ENCODE data around the gene PRDM1. TPM values are rescaled to one million over a fixed set of nuclear protein-coding genes. Genes with fewer than 3 reads are reported as not detected.

The PRDM1 gene
- total RNA-seq, 2 donors from 2014 or later, result 16.6 to 25.9 TPM

DNA sequence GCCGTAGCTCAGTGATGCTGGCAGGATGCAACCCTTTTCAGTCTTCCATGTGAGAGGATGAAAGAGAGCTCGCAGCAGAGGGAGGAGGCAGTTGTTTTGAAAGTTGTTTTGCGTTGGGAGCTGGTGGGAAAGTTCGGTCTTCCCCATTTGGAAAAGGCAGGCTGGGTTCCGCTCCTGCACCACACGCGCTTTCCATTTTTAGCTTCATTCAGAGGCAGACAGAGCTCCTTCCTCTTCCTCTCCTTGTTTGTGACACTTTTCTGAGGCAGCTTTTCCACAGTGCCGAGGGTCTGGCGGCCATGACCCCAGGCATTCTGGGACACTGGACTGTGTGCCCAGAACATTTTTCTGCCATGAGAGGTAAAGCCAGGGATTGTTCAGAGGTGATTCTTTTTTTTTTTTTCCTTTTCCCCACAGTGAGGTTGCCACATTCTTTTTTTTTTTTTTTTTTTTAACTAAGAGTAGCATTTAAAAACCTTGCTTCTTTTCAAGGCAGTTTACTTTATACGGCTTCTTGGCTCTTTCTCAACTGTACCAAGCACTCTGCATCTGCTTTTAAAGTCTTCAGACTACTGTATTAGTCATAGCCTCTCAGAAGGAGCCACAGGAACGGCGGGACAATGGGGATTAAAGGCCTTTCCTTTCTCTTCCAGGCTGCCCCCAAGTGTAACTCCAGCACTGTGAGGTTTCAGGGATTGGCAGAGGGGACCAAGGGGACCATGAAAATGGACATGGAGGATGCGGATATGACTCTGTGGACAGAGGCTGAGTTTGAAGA lies 1.6 kb downstream of the PRDM1 start:
- no peak for ATAC-seq
- intact Hi-C loops (cut with DNase I, micrococcal nuclease), result loop anchor here in 1 of 2 donors (10.0 kb wide), 1 partner anchor 93 kb away; no protein-coding TSS in a partner anchor
- peak in 1 of 2 donors; percentile 35 for DNase-seq

DNA sequence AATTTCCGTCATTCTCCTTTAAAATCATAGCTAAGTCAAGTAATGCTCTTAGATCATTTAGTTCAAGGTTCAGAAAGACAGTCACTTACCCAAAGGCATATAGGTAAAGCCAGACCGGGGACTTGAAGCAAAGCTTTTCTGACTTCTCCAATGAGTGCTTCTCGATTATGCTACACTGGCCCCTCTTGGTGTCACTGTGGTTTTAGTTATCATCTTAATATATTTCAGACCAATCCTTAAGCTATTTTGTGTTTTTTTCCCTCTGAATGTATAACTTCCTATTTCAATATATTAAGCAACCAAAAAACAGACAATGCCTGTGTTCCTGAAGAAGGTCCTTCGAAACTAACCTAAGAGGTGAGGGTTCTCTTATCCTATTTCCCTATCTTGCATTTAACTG lies 3.9 kb downstream of the PRDM1 start:
- ATAC-seq (no peak), DNase-seq (no peak)
- intact Hi-C loops (cut with DNase I, micrococcal nuclease), result no loop called here

DNA sequence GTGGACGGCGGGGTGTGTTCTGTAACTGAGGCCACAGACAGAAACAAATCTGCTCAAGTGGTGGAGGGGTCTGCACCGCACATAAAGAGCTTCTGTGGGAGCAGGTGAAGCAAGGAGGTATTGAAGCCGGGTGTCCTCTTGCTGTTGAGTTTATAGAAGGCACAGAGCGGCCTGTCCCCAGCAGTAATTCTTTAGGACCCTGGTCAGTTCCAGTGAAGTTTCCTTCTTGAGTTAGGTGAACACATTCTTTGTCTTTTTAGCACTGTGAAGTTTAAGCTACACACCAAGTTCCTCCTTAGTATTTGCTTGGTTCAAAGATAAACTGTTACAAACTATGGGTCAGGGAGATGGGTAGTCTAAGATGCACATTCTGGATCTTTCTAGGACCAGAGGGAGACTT lies 6.1 kb downstream of the PRDM1 start:
- DNase-seq (no peak), ATAC-seq (no peak)
- intact Hi-C loops (cut with DNase I, micrococcal nuclease), result no loop called here

DNA sequence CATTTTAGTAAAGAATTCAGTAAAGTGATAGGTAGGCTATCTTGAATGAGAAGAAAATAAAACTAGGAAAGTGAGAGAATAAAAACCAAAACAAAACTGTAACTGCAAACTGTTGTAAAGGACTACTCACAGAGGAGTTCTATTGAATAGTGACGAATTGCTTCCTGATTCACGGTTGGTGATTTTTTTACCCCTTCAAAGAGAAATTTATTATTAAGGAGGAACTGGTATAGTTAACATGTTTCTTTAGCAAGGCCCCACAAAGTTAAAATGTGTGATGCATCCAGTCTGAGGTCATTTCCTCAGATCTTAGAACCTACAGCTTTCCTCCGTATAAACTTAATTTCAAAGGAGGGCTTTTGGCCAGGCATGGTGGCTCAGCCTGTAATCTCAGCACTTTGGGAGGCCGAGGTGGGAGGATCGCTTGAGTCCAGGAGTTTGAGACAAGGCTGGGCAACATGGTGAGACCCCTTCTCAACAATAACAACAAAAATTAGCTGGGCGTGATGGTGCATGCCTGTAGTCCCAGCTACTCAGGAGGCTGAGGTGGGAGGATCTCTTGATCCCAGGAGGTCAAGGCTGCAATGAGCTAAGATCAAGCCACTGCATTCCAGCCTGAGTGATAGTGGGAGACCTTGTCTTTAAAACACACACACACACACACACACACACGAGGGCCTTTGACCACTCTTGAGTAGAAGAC lies 8.3 kb downstream of the PRDM1 start:
- ATAC-seq (no peak), DNase-seq (no peak)
- intact Hi-C loops (cut with DNase I, micrococcal nuclease), result no loop called here

DNA sequence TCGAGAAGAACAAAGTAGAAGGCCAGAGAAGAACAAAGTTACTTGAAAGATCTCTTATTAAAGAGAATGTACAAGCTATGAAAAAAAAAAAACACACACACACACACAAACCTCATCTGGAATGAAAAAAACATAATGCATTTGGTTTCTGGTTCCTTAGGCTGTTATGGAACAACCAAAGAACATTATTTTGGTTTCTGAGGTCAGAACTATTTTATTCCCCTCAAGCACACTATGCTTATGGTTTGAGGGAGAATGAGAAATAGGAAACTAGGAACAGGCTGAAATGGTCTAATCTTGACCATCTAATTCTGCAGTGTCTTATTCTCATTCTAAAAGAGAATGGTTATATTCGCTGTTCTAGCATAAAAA lies 8.8 kb downstream of the PRDM1 start:
- no peak for ATAC-seq

DNA sequence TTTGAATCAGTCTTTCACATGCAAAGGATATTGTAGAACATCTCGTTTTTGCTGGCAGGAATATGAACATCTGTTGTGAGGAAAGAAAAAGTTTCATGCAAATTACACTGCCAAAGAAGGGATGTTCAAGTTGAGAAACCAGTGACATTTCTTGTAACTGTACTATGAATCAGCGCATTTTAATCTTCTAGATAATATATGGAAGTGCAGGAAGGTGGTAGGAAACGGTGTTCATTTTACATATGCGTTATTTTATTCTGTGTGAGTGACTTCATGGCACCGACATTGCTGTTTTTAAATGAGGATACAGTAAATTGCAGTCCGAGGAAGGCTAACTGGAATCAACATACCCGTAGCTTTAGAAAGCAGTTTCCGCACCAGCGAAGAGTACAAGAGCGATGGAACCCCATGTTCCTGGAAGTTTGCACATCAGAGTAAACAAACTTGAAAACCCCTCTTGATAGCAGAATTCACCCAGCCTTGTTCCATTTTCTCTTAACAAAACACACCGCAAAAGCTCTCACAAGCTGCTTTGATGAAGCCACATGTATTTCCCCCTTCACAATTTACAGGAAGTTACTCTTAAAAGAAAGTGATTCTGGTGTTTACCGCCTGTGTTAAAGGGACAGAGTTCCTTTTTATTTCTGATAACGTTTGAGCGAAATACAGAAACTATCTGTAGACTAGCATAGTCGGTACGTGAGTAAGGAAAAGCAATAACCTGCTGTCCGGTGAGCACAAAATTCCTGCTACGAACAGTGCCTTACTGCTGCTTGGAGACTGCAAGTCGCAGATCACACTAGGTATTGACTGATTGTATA lies 11.5 kb downstream of the PRDM1 start:
- no peak for DNase-seq
- ATAC-seq, result peak; percentile 60
- intact Hi-C loops (cut with DNase I, micrococcal nuclease), result no loop called here

More for the DNA sequence above, 8.8 kb downstream of the PRDM1 start:
- no peak for DNase-seq
- intact Hi-C loops (cut with DNase I, micrococcal nuclease), result no loop called here

DNA sequence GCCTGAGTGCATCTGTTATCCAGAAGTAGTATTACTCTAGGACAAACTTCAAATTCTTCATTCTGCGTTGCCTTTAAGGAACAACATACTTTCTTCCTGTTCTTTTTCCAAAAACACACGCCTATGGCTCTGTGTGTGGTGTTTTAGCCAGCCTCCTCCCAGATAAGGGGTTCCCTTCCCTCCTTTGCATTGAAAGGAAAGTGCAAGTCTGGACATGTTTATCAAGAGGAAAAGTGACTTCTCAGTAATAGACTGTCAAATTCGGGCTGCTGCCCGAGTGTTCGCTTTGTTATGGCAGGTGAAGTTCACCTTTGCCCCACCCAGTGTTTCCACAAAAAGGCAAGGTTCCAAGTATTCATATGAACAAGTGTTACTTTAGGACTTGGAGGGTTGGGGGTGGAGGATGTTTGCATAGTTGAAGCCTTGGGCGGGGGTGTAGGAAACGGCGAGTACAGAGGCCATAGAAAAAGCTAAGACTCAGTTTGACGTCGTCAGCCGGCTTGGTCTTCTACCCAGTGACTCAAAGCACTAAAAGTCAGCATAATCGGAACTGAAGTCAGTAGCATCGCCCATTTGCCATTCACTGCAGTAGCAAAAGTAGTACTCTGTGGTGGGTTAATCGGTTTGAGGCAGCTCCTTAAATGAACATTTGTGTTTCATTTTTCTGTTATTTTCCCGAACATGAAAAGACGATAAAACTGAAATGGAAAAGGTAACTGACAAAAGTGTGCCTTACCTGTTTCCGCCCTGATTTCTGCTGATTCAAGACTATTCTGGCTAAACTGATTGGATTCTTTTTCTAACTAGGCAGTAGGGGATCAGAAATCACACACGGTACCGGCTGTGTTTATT lies 12.5 kb downstream of the PRDM1 start:
- intact Hi-C loops (cut with DNase I, micrococcal nuclease), result no loop called here
- DNase-seq (peak; percentile 70 to 82), ATAC-seq (peak; percentile 88)

DNA sequence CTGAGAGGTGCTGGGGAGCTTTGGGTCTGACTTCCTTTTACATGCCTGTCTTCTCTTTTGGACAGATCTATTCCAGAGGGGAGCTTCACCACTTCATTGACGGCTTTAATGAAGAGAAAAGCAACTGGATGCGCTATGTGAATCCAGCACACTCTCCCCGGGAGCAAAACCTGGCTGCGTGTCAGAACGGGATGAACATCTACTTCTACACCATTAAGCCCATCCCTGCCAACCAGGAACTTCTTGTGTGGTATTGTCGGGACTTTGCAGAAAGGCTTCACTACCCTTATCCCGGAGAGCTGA lies 13.1 kb downstream of the PRDM1 start:
- intact Hi-C loops (cut with DNase I, micrococcal nuclease), result no loop called here
- DNase-seq (peak in 1 of 2 donors; percentile 55), ATAC-seq (peak; percentile 53)

DNA sequence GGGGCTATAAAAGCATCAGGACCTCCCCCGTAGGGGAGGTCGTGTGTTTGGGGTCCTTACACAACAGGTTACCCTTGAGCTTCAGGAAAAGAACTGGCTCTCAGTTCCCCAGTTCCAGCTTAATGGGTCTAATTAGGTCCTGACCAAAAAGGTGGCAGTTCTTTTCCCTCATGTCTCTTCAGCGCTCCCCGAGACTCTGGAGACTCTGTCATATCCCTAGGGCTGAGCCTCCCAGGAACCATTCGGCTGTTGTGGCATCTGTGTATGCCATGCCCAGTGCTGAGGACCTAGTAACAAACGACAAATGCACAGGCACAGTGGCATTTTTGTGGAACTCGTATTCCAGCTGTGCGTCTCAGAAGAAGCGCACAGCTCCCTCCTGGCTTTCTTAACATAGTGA lies 14.6 kb downstream of the PRDM1 start:
- DNase-seq, result no peak
- intact Hi-C loops (cut with DNase I, micrococcal nuclease), result no loop called here
- ATAC-seq, result no peak

DNA sequence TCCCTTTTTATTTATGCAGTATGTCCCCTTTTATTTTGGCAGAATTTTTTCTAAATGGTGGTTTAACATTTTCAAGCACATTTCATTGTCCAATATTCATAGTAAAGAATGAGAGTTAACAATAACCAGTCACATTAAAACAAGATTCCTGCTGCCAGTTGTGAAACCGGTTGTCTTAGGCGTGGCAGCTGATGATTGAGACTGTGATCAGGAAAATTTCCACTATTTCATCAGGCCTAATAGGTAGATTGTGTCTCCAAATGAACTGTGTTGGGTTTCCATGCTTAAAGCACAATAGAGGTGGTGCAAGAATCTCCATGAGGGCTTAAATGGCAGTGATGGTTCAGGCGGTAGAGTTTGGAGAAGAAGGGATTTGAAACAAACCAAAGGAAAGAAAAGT lies 15.3 kb downstream of the PRDM1 start:
- intact Hi-C loops (cut with DNase I, micrococcal nuclease), result no loop called here
- no peak for ATAC-seq

DNA sequence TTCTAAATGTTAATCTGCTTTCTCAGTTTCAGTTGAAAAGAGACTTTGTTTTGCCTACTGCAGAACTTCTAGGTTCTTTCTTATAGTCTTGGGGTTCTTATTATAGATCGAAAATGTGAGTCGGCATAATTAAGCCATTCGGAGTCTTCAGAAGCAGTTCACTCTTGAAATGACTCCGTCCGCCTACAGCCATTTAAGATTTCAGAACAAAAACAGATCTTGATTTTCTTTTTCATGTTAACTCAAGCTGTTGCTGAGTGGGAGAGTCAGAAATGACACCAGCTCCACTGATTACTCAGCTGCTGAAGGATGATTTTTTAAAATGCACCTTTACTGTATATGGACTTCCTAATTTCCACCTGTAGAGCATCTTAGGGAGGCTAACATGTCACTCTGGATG lies 15.9 kb downstream of the PRDM1 start:
- intact Hi-C loops (cut with DNase I, micrococcal nuclease), result no loop called here
- DNase-seq (no peak), ATAC-seq (no peak)

More for the DNA sequence above, 15.3 kb downstream of the PRDM1 start:
- no peak for DNase-seq

DNA sequence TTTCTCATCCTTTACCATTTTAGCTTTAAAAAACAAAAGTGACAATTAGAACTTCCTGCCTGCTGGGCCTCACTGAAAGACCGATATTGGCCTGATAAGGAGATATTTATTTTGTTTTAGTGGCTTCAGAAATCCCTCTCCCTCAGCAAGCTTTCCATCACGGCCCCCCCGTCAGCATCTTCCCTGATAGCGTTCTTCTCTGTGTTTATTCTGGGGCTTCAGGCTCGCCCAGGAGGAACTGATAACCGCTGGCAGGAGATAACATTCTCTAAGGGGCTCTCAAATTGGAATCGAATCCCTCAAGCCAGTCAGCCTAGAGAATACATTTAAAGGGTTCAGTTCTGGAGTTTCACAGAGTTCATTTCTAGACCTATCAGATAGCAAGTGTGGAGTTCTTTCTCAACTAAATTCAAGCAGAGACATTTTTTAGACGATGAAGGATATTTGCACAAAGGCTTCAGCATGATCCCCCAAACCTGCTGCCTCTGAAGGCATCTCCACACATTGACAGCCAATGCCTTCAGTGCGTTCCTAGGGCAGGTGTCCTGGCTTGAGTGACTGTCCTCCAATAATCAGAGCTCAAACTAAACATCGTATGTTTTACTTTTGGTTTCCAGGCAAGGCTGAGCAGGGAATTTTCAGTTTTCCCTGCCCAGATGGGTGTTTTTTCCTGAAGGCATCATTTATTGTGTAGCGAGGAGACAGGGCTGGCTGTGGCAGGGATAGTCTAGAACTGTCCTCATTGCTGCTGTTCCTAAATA lies 17.0 kb downstream of the PRDM1 start:
- intact Hi-C loops (cut with DNase I, micrococcal nuclease), result no loop called here
- DNase-seq, result no peak
- peak; percentile 14 for ATAC-seq

DNA sequence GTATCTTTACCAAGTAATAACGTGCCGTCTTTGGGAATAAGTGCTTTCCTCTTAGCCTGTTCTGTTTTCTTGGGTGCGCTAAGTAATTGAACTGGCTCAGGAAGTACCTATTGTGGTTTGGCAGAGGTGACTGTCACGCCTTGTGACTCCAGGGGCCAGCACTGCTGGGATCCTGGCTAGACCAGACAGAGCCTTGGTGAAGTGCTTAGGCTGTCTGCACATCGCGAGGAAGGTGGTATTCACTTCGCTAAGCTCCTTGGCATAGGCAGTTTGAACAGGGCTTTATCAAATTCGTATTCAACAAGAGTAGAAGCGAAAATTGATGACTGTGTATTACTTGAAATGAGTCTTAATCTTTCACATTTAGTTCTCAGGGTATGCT lies 17.6 kb downstream of the PRDM1 start:
- ATAC-seq, result peak; percentile 50
- intact Hi-C loops (cut with DNase I, micrococcal nuclease), result no loop called here
- DNase-seq, result peak in 1 of 2 donors; percentile 53

DNA sequence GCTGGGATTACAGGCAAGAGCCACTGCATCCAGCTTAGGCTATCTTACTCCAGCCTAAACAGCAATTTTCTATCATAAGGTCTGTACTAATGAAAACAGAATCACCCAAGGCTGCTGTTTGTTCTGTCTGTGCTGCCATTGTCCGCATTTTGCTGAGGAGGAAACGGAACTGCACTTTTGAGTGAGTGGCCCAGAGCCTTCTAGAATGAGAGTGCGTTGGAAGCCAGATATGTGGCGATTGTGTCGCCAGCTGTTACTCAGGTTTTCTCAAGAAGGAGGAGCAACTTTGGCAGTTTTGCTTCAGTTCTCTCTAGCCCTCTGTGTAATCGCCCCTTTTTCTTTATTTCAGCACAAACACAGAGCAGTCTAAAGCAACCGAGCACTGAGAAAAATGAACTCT lies 18.3 kb downstream of the PRDM1 start:
- ATAC-seq (no peak), DNase-seq (no peak)
- intact Hi-C loops (cut with DNase I, micrococcal nuclease), result no loop called here

DNA sequence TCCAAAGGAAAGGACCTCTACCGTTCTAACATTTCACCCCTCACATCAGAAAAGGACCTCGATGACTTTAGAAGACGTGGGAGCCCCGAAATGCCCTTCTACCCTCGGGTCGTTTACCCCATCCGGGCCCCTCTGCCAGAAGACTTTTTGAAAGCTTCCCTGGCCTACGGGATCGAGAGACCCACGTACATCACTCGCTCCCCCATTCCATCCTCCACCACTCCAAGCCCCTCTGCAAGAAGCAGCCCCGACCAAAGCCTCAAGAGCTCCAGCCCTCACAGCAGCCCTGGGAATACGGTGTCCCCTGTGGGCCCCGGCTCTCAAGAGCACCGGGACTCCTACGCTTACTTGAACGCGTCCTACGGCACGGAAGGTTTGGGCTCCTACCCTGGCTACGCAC lies 18.8 kb downstream of the PRDM1 start:
- ATAC-seq, result no peak

DNA sequence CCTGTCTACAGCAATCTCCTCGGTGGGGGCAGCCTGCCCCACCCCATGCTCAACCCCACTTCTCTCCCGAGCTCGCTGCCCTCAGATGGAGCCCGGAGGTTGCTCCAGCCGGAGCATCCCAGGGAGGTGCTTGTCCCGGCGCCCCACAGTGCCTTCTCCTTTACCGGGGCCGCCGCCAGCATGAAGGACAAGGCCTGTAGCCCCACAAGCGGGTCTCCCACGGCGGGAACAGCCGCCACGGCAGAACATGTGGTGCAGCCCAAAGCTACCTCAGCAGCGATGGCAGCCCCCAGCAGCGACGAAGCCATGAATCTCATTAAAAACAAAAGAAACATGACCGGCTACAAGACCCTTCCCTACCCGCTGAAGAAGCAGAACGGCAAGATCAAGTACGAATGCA lies 19.4 kb downstream of the PRDM1 start:
- DNase-seq, result no peak
- intact Hi-C loops (cut with DNase I, micrococcal nuclease), result no loop called here
- ATAC-seq, result no peak

More for the DNA sequence above, 18.8 kb downstream of the PRDM1 start:
- no peak for DNase-seq
- intact Hi-C loops (cut with DNase I, micrococcal nuclease), result no loop called here

DNA sequence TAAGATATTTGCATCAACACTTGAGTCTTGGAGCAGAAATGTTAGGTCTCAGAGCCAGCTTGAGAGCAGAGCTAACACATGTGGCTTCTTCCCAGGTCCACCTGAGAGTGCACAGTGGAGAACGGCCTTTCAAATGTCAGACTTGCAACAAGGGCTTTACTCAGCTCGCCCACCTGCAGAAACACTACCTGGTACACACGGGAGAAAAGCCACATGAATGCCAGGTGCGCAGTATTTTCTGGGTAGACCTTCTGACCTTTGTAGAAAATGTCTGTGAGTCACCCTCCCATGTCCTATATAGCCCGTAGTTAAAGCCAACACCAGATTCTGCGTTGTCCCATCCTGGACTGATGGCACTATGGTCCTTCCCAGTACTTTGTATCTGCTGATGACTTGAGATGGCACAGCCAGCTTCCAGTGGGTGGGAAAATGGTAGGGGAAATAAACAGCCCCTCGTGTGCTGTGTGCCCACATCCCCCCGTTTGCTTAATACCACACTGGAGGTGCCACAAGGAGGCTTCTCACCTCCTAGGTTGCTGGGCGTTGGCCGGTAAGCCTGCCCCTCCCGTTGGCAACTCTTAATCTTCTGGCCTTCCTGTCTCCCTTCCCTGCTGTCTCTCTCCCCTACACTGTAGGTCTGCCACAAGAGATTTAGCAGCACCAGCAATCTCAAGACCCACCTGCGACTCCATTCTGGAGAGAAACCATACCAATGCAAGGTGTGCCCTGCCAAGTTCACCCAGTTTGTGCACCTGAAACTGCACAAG lies 20.3 kb downstream of the PRDM1 start:
- ATAC-seq (no peak), DNase-seq (no peak)
- intact Hi-C loops (cut with DNase I, micrococcal nuclease), result no loop called here
